A673 (cell line): ENCODE measurements around the gene CERK. TPM values are rescaled to one million over a fixed set of nuclear protein-coding genes. Genes with fewer than 3 reads are reported as not detected.

ENCODE experiments used
- BruUV-seq: library from RNA; stranded (reverse); fragments of 400-500 nt; replicated peaks from 2 replicates; lab custom pipeline; 2021; lab: Mats Ljungman, UMichigan
- CTCF ChIA-PET: fragments of 300-600 bp; sonication (Branson Sonifier 250); formaldehyde crosslinking; loops from one replicate; lab custom pipeline; 2022; ENCODE audit warnings: antibody characterized with exemption; lab: Charles Lee
- POLR2A ChIA-PET: fragments of 300-600 bp; sonication (Branson Sonifier 250); formaldehyde crosslinking; loops from one replicate; lab custom pipeline; 2022; ENCODE audit warnings: antibody characterized with exemption; ENCODE audit not compliant: low non-redundant PET; lab: Charles Lee
- DNase-seq: peaks from one replicate; pipeline ENCODE4 v3.0.0-alpha.2; 2015; ENCODE audit warnings: low spot score
- H3K27ac ChIP-seq: fragments of 200-600 bp; sonication (generic); 2 replicates; pipeline ENCODE4 v1.5.1; 2016; ENCODE audit warnings: mixed run types, low read depth, mild to moderate bottlenecking, mixed read lengths, antibody characterized with exemption, low read length; ENCODE audit not compliant: poor library complexity, severe bottlenecking
- H3K27me3 ChIP-seq: fragments of 200-600 bp; sonication (generic); replicated peaks from 2 replicates; pipeline ENCODE4 v1.6.1; 2017; ENCODE audit warnings: mixed run types, low read depth, mild to moderate bottlenecking, mixed read lengths, antibody characterized with exemption, low read length; ENCODE audit not compliant: insufficient read depth, poor library complexity
- H3K36me3 ChIP-seq: fragments of 200-600 bp; sonication (generic); 2 replicates; pipeline ENCODE4 v1.6.1; 2016; ENCODE audit warnings: mixed run types, mild to moderate bottlenecking, mixed read lengths, antibody characterized with exemption, low read length; ENCODE audit not compliant: insufficient read depth, poor library complexity, severe bottlenecking
- H3K4me1 ChIP-seq: fragments of 200-600 bp; sonication (generic); 2 replicates; pipeline ENCODE4 v1.6.1; 2017; ENCODE audit warnings: mixed run types, mild to moderate bottlenecking, mixed read lengths, antibody characterized with exemption, low read length; ENCODE audit not compliant: insufficient read depth, poor library complexity, severe bottlenecking
- H3K4me3 ChIP-seq: fragments of 200-600 bp; sonication (generic); 2 replicates; pipeline ENCODE4 v1.5.1; 2016; ENCODE audit warnings: low read depth, mixed run types, mild to moderate bottlenecking, mixed read lengths, low read length; ENCODE audit not compliant: poor library complexity, severe bottlenecking
- H3K9me3 ChIP-seq: fragments of 200-600 bp; sonication (generic); 2 replicates; pipeline ENCODE4 v1.6.1; 2016; ENCODE audit warnings: mixed run types, low read depth, mild to moderate bottlenecking, mixed read lengths, antibody characterized with exemption, low read length; ENCODE audit not compliant: poor library complexity, severe bottlenecking
- EZH2 ChIP-seq: fragments of 200-600 bp; sonication (generic); IDR thresholded peaks from 2 replicates; pipeline ENCODE4 v1.6.1; 2017; ENCODE audit warnings: borderline replicate concordance, low read depth, mild to moderate bottlenecking, mixed read lengths, antibody characterized with exemption, low read length; ENCODE audit not compliant: poor library complexity, severe bottlenecking
- intact Hi-C: fragments of 100-400 bp; cut with micrococcal nuclease; formaldehyde crosslinking; loops from one replicate; pipeline ENCODE4 v1.10.0; 2022; ENCODE audit not compliant: unreplicated experiment
- total RNA-seq: library from RNA; stranded (reverse); gene quantifications from 2 replicates; pipeline ENCODE4 v1.2.3, GENCODE V29; 2021
- TF ChIP-seq, protein P1 (sequence below): fragments of 300-800, 200-600 bp; sonication (generic); conservative IDR thresholded peaks from 2 replicates; pipeline ENCODE4 v1.5.1; 2017; ENCODE audit warnings: low read depth, mild to moderate bottlenecking, antibody characterized with exemption, low read length, moderate library complexity, mixed read lengths

The CERK gene
- total RNA-seq, 1 experiment from 2014 or later: 58.8 TPM

DNA sequence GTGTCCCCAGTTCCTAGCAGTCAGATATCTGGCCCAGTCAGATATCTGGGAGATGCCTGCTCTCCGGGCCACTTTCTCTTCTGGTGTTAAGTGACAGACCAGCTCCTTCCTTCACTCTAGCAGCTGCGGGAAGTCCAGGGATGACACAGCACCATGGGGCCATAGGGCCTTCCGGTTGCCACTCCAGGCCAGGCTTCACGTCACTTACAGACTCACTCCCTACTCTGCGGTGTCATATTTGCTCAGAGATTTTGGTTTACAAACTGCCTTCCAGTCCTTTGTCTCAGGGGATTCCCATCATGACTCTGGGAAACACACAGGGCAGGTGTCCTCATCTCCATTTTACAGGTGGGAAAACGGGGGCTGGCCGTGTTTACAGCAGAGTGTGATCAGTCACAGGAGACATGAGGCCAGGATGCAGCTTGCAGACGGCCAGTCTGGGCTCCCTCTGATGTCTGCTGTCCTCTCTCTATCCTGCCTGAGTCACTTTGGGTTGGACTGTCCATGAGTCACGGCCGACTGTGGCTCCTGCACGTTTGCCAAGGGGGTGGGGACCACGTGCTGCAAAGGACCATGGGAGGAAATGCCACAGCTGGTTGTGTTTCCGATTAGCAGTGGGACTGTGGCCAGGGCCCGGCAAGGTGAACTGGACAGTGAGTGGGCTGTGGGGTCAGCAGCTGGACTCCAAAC lies 16.2 kb upstream of the CERK start:
- Histone ChIP-seq H3K4me3 (no peak overlapping the region), H3K36me3 (no peaks in the 10 kb centered on the region), H3K27ac (peak overlapping the region; percentile 62), H3K4me1 (peaks cover 7% of the 10 kb centered on the region), H3K9me3 (no peaks in the 10 kb centered on the region), H3K27me3 (no peaks in the 10 kb centered on the region)
- BruUV-seq: no TSS peak
- ChIA-PET CTCF (no interaction called here), POLR2A (no interaction called here)
- DNase-seq: peak; percentile 84
- intact Hi-C loops: no loop called here
- TF ChIP-seq, protein P1, sequence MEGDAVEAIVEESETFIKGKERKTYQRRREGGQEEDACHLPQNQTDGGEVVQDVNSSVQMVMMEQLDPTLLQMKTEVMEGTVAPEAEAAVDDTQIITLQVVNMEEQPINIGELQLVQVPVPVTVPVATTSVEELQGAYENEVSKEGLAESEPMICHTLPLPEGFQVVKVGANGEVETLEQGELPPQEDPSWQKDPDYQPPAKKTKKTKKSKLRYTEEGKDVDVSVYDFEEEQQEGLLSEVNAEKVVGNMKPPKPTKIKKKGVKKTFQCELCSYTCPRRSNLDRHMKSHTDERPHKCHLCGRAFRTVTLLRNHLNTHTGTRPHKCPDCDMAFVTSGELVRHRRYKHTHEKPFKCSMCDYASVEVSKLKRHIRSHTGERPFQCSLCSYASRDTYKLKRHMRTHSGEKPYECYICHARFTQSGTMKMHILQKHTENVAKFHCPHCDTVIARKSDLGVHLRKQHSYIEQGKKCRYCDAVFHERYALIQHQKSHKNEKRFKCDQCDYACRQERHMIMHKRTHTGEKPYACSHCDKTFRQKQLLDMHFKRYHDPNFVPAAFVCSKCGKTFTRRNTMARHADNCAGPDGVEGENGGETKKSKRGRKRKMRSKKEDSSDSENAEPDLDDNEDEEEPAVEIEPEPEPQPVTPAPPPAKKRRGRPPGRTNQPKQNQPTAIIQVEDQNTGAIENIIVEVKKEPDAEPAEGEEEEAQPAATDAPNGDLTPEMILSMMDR: no peak
- TF ChIP-seq EZH2: no peak

DNA sequence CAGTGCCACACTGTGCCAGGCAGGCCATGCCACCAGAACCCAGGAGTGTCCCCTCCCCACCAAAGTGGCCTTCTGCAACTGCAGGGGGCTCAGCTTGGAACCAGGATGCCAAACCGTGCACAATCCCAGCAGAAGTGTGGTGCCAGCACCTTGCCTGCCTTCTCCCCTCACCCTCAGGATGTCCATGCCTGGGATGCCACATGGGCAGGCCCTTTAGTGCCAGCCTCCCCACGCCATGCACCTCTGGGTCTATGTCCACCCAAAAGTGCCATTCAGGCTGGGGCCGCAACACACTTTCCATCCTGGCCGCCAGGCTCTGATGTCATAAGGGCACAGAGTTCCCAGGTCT lies 15.7 kb upstream of the CERK start:
- H3K9me3 ChIP-seq: no peaks in the 10 kb centered on the region
- no peak for DNase-seq
- H3K36me3 ChIP-seq: no peaks in the 10 kb centered on the region
- TF ChIP-seq EZH2: no peak
- TF ChIP-seq, protein P1: no peak
- BruUV-seq: no TSS peak
- POLR2A ChIA-PET: no interaction called here
- intact Hi-C loops: no loop called here
- no peaks in the 10 kb centered on the region for H3K27me3 ChIP-seq
- H3K4me3 ChIP-seq: no peak overlapping the region
- CTCF ChIA-PET: no interaction called here
- H3K4me1 ChIP-seq: peaks cover 7% of the 10 kb centered on the region
- peak overlapping the region; percentile 62 for H3K27ac ChIP-seq

DNA sequence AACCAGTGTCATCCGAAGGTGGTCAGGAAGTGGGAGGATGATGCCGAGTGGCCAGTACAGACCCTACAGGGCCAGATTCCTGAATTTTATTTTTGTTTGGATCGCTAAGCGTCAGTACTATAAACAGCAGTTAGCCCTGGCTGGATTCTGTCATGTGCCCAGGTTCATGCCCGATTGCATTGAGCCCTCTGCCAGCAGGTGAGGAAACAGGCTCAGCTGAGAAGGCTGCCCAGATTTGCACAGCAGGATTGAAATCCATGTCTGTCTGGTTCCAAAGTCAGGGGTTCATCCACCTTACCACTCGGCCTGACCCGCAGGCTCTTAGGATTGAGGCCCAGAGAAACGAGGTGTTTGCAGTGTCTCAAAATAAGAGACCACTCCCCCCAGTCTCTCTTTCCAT lies 15.3 kb upstream of the CERK start:
- BruUV-seq: no TSS peak
- H3K4me1 ChIP-seq: peaks cover 7% of the 10 kb centered on the region
- intact Hi-C loops: no loop called here

More for the DNA sequence above, 15.3 kb upstream of the CERK start:
- no peaks in the 10 kb centered on the region for H3K9me3 ChIP-seq
- ChIA-PET CTCF (no interaction called here), POLR2A (no interaction called here)
- H3K4me3 ChIP-seq: no peak overlapping the region
- TF ChIP-seq EZH2: no peak
- TF ChIP-seq, protein P1: no peak
- H3K36me3 ChIP-seq: no peaks in the 10 kb centered on the region
- H3K27ac ChIP-seq: no peak overlapping the region
- DNase-seq: no peak
- H3K27me3 ChIP-seq: no peaks in the 10 kb centered on the region
